ENCODE results near the gene AACS. TPM values are rescaled to one million over a fixed set of nuclear protein-coding genes. Genes with fewer than 3 reads are reported as not detected.
"Not testable (repeated sequence)": the region's sequence is repeated elsewhere in the genome, so short reads cannot be mapped to it uniquely, and the experiment has no call there.

AACS gene
- polyA plus RNA-seq, 12 donors: 17.2 to 45.2 (median 32.3) TPM; not detected in 1

- no peak for DNase-seq
Observed at GRCh38 chr12:125053821-125054220, 11.4 kb upstream of the AACS start.

- no peak for DNase-seq
Observed at GRCh38 chr12:125055591-125055990, 9.6 kb upstream of the AACS start.

- no peak for DNase-seq
Observed at GRCh38 chr12:125056306-125056705, 8.9 kb upstream of the AACS start.

GRCh38 chr12:125057708-125058107, 7.5 kb upstream of the AACS start:
- DNase-seq: no peak

GRCh38 chr12:125061229-125061628, 4.0 kb upstream of the AACS start:
- no peak for DNase-seq

- not testable (repeated sequence) for DNase-seq
Observed at GRCh38 chr12:125063522-125063921, 1.7 kb upstream of the AACS start.

- no peak for DNase-seq
Observed at GRCh38 chr12:125064492-125064891, 743 bp upstream of the AACS start.

GRCh38 chr12:125065919-125066570, 810 bp downstream of the AACS start:
- DNase-seq: no peak

- no peak for DNase-seq
Observed at GRCh38 chr12:125068391-125068790, 3.2 kb downstream of the AACS start.

- peak; percentile 25 for DNase-seq
Observed at GRCh38 chr12:125069616-125070015, 4.4 kb downstream of the AACS start.

- no peak for DNase-seq
Observed at GRCh38 chr12:125070112-125070511, 4.9 kb downstream of the AACS start.

- DNase-seq: no peak
Observed at GRCh38 chr12:125070661-125071390, 5.6 kb downstream of the AACS start.

GRCh38 chr12:125071456-125071855, 6.2 kb downstream of the AACS start:
- no peak for DNase-seq

GRCh38 chr12:125072496-125072895, 7.3 kb downstream of the AACS start:
- DNase-seq: no peak

GRCh38 chr12:125074294-125074693, 9.1 kb downstream of the AACS start:
- DNase-seq: not testable (repeated sequence)

GRCh38 chr12:125076103-125076502, 10.9 kb downstream of the AACS start:
- no peak for DNase-seq

- no peak for DNase-seq
Observed at GRCh38 chr12:125079084-125079483, 13.8 kb downstream of the AACS start.

- no peak for DNase-seq
Observed at GRCh38 chr12:125079648-125080645, 14.7 kb downstream of the AACS start.

- no peak for DNase-seq
Observed at GRCh38 chr12:125081427-125081826, 16.2 kb downstream of the AACS start.

- DNase-seq: no peak
Observed at GRCh38 chr12:125083072-125083471, 17.8 kb downstream of the AACS start.

- not testable (repeated sequence) for DNase-seq
Observed at GRCh38 chr12:125088199-125088598, 23.0 kb downstream of the AACS start.

GRCh38 chr12:125089083-125089482, 23.8 kb downstream of the AACS start:
- no peak for DNase-seq
